ENCODE measurements around the gene FGF19. TPM values are rescaled to one million over a fixed set of nuclear protein-coding genes. Genes with fewer than 3 reads are reported as not detected.

Gene FGF19
- total RNA-seq, 2 experiments from 2014 or later: not detected

DNA sequence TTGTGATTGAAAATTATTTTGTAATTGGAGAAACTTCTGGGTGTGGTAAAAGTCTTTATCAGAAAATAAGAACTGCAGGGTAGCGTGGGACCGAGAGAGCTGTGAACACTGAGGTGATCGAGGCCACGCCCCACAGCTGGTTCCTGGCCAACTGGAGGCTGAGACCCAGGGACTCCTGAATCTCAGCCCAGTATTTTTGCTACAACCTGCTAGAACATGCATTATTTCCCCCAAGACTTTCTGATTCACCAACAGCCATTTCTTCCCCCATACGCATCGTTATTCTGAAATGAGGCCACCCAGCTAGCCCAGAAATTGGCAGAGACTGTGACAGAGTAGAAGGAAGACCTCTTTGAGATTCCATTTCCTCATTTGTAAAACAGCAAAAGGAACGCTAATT lies 3.4 kb upstream of the FGF19 start:
- Histone ChIP-seq H3K27ac (ENCODE audit: low read depth, low read length, poor library complexity, severe bottlenecking) (no peak overlapping the region), H2AFZ (ENCODE audit: low read length) (peak overlapping the region; percentile 38; the same call in 1 of the 2 replicates), H3K79me2 (ENCODE audit: insufficient read depth, low read depth, low read length) (no peaks in the 10 kb centered on the region), H3K4me2 (ENCODE audit: low read length) (peak overlapping the region; percentile 53), H3K4me1 (ENCODE audit: insufficient read depth, low read length, poor library complexity, severe bottlenecking) (no peaks in the 10 kb centered on the region), H3K4me3 (ENCODE audit: low read depth, low read length, poor library complexity, severe bottlenecking) (peak overlapping the region; percentile 39), H3K9me3 (ENCODE audit: low read length) (no peaks in the 10 kb centered on the region), H3K9me2 (ENCODE audit: insufficient read depth, low read length) (no peaks in the 10 kb centered on the region), H3K36me3 (ENCODE audit: insufficient read depth, low read length) (no peaks in the 10 kb centered on the region), H4K20me1 (ENCODE audit: insufficient read depth, low read length) (no peaks in the 10 kb centered on the region)
- DNase-seq (ENCODE audit: low spot score): peak; percentile 22
- no TSS peak for BruUV-seq (replicated peaks)
- intact Hi-C loops (cut with micrococcal nuclease; ENCODE audit: unreplicated experiment): no loop called here
- CTCF ChIA-PET (ENCODE audit: unreplicated experiment): no interaction called here
- TF ChIP-seq, protein P1, sequence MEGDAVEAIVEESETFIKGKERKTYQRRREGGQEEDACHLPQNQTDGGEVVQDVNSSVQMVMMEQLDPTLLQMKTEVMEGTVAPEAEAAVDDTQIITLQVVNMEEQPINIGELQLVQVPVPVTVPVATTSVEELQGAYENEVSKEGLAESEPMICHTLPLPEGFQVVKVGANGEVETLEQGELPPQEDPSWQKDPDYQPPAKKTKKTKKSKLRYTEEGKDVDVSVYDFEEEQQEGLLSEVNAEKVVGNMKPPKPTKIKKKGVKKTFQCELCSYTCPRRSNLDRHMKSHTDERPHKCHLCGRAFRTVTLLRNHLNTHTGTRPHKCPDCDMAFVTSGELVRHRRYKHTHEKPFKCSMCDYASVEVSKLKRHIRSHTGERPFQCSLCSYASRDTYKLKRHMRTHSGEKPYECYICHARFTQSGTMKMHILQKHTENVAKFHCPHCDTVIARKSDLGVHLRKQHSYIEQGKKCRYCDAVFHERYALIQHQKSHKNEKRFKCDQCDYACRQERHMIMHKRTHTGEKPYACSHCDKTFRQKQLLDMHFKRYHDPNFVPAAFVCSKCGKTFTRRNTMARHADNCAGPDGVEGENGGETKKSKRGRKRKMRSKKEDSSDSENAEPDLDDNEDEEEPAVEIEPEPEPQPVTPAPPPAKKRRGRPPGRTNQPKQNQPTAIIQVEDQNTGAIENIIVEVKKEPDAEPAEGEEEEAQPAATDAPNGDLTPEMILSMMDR (conservative IDR thresholded peaks at IDR 0.05; ENCODE audit: low read length): no peak
- TF ChIP-seq EZH2phosphoT487 (IDR thresholded peaks at IDR 0.05; ENCODE audit: borderline replicate concordance, low read depth, low read length): no peak
- POLR2A ChIA-PET: no interaction called here

DNA sequence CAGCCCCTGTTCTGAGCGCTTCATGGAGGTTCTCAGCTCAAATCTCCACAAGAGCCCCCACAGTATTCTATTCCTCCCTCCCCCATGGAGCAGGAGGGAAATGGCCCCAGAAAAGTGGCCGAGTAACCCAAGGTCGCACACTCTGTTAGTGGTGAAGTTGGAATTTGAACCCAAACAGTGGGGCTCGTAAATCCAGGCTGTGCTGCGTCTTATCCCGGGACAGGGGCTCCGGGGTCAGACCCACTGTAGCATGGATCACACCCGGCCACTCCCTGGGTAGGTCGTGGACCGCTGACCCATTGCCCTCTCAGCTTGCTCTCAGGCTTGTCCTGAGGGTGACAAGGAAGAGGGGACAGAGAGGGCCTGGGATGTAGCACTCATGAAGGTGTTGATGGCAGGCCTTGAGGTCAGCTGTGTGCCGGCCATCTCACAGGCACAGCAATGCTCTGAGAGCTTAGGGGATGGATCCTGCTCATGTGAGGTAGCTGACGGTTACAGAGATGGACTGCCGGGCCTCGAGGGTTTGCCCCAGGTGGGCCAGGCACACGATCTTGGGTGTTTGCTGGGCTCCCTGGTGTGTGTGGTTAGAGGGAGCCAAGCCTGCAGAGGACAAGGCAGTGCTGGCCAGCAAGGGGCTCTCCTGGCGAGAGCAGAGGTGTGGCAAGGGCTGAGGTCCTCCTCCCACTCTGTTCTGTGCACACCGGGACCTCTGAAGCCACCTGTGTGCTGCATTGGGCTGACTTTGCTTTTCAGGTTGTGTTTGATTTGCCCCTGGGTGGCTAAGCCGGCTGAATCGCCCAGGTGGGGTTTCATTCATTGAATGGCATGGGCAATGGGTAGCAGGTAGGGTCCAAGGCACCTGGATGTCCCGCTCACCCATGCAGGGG lies 2.3 kb upstream of the FGF19 start:
- peak overlapping the region; percentile 53; the same call in 1 of the 2 replicates for H3K4me2 ChIP-seq (ENCODE audit: low read length)
- H3K9me2 ChIP-seq (ENCODE audit: insufficient read depth, low read length): no peaks in the 10 kb centered on the region
- CTCF ChIA-PET (ENCODE audit: unreplicated experiment): no interaction called here
- H3K27ac ChIP-seq (ENCODE audit: low read depth, low read length, poor library complexity, severe bottlenecking): no peak overlapping the region
- BruUV-seq (replicated peaks): no TSS peak
- no peaks in the 10 kb centered on the region for H3K36me3 ChIP-seq (ENCODE audit: insufficient read depth, low read length)
- no peaks in the 10 kb centered on the region for H3K4me1 ChIP-seq (ENCODE audit: insufficient read depth, low read length, poor library complexity, severe bottlenecking)
- H4K20me1 ChIP-seq (ENCODE audit: insufficient read depth, low read length): no peaks in the 10 kb centered on the region
- DNase-seq (ENCODE audit: low spot score): no peak
- POLR2A ChIA-PET: no interaction called here
- TF ChIP-seq, protein P1 (conservative IDR thresholded peaks at IDR 0.05; ENCODE audit: low read length): no peak
- no peak for TF ChIP-seq EZH2phosphoT487 (IDR thresholded peaks at IDR 0.05; ENCODE audit: borderline replicate concordance, low read depth, low read length)
- H2AFZ ChIP-seq (ENCODE audit: low read length): no peak overlapping the region
- peak overlapping the region; percentile 39 for H3K4me3 ChIP-seq (ENCODE audit: low read depth, low read length, poor library complexity, severe bottlenecking)
- intact Hi-C loops (cut with micrococcal nuclease; ENCODE audit: unreplicated experiment): no loop called here
- H3K9me3 ChIP-seq (ENCODE audit: low read length): no peaks in the 10 kb centered on the region
- no peaks in the 10 kb centered on the region for H3K79me2 ChIP-seq (ENCODE audit: insufficient read depth, low read depth, low read length)

DNA sequence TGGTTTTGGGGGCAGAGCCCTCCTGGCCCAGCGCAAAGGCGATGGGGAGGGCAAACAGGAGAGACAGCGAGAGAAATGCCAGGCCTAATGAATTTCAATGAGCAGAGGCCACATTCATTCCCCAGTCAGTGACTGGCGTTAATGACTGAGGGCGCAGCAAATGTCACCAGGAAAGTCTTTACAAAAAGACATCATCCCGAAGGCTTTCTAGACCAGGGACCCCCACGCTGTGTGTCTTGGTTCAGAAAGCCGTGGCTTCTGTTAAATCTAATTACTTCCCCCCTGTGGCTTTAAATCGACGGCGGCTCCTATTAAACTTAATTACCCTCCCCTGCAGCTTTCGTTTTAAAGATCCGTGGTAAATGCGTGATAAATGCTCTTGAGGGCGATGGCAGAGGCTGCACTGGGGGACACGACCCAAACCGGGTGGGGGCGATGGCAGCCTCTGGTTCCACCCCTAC lies 1.6 kb upstream of the FGF19 start:
- no peaks in the 10 kb centered on the region for H3K9me2 ChIP-seq (ENCODE audit: insufficient read depth, low read length)
- CTCF ChIA-PET (ENCODE audit: unreplicated experiment): no interaction called here
- no peak overlapping the region for H3K4me2 ChIP-seq (ENCODE audit: low read length)
- intact Hi-C loops (cut with micrococcal nuclease; ENCODE audit: unreplicated experiment): no loop called here
- no peak for TF ChIP-seq EZH2phosphoT487 (IDR thresholded peaks at IDR 0.05; ENCODE audit: borderline replicate concordance, low read depth, low read length)
- TF ChIP-seq, protein P1 (conservative IDR thresholded peaks at IDR 0.05; ENCODE audit: low read length): no peak
- H3K36me3 ChIP-seq (ENCODE audit: insufficient read depth, low read length): no peaks in the 10 kb centered on the region
- H3K27ac ChIP-seq (ENCODE audit: low read depth, low read length, poor library complexity, severe bottlenecking): no peak overlapping the region
- no peak overlapping the region for H2AFZ ChIP-seq (ENCODE audit: low read length)
- no peaks in the 10 kb centered on the region for H4K20me1 ChIP-seq (ENCODE audit: insufficient read depth, low read length)
- POLR2A ChIA-PET: no interaction called here
- no peaks in the 10 kb centered on the region for H3K4me1 ChIP-seq (ENCODE audit: insufficient read depth, low read length, poor library complexity, severe bottlenecking)
- H3K4me3 ChIP-seq (ENCODE audit: low read depth, low read length, poor library complexity, severe bottlenecking): no peak overlapping the region
- DNase-seq (ENCODE audit: low spot score): no peak
- H3K79me2 ChIP-seq (ENCODE audit: insufficient read depth, low read depth, low read length): no peaks in the 10 kb centered on the region
- no TSS peak for BruUV-seq (replicated peaks)
- no peaks in the 10 kb centered on the region for H3K9me3 ChIP-seq (ENCODE audit: low read length)

Measured in OCI-LY7 (cell line).